Eye (tissue), 1 donor: Measurements from ENCODE around the gene RBM6.
"Not testable (repeated sequence)": the region's sequence is repeated elsewhere in the genome, so short reads cannot be mapped to it uniquely, and the experiment has no call there.

Experiments used
- DNase-seq: peaks from one replicate; pipeline ENCODE4 v3.0.0-alpha.2; 2015

RBM6 gene

DNA sequence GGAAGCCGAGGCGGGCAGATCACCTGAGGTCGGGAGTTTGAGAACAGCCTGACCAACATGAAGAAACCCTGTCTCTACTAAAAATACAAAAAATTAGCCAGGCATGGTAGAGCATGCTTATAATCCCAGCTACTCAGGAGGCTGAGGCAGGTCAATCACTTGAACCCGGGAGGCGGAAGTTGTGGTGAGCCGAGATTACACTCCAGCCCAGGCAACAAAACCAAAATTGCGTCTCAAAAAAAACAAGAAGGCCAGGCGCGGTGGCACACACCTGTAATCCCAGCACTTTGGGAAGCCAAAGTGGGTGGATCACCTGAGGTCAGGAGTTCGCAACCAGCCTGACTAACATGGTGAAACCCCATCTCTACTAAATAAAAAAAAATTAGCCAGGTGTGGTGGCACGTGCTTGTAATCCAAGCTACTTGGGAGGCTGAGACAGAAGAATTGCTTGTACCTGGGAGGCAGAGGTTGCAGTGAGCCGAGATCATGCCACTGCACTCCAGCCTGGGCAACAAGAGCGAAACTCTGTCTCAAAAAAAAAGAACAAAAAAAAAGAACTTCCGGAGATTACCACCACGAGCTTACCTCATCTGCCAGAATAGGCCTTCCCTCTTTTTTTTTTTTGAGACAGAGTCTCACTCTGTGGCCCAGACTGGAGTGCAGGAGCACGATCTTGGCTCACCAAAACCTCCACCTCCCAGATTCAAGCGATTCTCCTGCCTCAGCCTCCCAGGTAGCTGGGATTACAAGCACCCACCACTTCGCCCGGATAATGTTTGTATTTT lies 22.0 kb upstream of the RBM6 start:
- DNase-seq: not testable (repeated sequence)

DNA sequence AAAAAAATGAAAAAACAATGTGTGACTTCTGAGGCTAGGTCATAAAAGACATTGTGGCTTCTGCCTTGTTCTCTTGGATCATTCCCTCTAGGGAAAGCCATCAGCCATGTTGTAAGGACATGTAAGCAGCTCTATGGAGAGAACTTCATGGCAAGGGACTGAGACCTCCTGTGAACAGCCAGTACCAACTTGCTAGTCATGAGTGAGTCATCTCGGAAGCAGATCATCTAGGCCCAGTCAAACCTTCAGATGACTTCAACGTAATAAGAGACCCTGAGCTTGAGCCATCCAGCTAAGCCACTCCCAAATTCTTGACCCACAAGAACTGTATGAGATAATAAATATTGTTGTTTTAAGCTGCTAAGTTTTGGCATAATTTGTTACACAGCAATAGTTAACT lies 15.3 kb upstream of the RBM6 start:
- no peak for DNase-seq

- no peak for DNase-seq
Observed at GRCh38 chr3:49925485-49925884, 14.5 kb upstream of the RBM6 start.

- DNase-seq: no peak
Observed at GRCh38 chr3:49926117-49926728, 13.7 kb upstream of the RBM6 start.

GRCh38 chr3:49927798-49928197 lies 12.2 kb upstream of the RBM6 start:
- DNase-seq: no peak

- no peak for DNase-seq
Observed at GRCh38 chr3:49928481-49929017, 11.4 kb upstream of the RBM6 start.

- DNase-seq: peak; percentile 95
Observed at GRCh38 chr3:49929291-49930167, 10.4 kb upstream of the RBM6 start, which contains the start of gene MON1A. Gene MON1A (minus strand): TSS chr3:49929811. CDS start chr3:49913346, 16,465 bp downstream.

GRCh38 chr3:49930168-49930690 lies 9.7 kb upstream of the RBM6 start:
- DNase-seq: no peak

GRCh38 chr3:49930922-49931321 lies 9.0 kb upstream of the RBM6 start:
- no peak for DNase-seq

- not testable (repeated sequence) for DNase-seq
Observed at GRCh38 chr3:49932281-49932680, 7.7 kb upstream of the RBM6 start.

DNA sequence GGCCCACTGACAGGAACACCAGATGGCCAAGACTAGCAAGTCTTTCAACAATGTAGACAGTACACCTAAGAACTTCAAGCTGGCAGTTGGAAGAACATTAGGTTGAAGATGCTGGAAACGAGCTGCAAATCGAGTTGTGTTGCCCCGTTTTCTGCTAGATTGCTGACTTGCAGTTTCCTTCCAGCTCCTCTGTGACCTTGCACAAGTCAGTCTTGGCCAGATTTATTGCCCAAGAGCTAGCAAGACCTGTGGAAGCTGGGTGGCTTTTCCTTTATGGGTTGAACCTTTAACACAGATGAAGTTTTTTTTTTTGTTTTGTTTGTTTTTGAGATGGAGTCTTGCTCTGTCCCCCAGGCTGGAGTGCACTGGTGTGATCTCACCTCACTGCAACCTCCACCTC lies 2.9 kb upstream of the RBM6 start:
- DNase-seq: no peak

GRCh38 chr3:49940667-49941249 lies 808 bp downstream of the RBM6 start:
- DNase-seq: no peak

GRCh38 chr3:49942651-49943050 lies 2.7 kb downstream of the RBM6 start:
- DNase-seq: no peak

GRCh38 chr3:49952924-49953323 lies 13.0 kb downstream of the RBM6 start:
- DNase-seq: no peak

DNA sequence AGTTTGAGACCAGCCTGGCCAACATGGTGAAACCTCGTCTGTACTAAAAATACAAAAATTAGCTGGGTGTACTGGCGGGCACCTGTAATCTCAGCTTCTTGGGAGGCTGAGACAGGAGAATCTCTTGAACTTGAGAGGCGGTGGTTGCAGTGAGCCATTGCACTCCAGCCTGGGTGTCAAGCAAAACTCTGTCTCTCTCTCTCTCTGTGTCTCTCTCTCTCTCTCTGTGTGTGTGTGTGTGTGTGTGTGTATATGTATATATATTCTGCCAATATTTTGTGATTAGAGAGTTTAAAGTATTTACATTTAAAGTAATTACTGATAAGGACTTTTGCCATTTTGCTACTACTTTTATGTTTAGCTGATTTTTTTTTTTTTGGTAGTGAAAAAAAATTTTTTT lies 15.7 kb downstream of the RBM6 start:
- DNase-seq: no peak

DNA sequence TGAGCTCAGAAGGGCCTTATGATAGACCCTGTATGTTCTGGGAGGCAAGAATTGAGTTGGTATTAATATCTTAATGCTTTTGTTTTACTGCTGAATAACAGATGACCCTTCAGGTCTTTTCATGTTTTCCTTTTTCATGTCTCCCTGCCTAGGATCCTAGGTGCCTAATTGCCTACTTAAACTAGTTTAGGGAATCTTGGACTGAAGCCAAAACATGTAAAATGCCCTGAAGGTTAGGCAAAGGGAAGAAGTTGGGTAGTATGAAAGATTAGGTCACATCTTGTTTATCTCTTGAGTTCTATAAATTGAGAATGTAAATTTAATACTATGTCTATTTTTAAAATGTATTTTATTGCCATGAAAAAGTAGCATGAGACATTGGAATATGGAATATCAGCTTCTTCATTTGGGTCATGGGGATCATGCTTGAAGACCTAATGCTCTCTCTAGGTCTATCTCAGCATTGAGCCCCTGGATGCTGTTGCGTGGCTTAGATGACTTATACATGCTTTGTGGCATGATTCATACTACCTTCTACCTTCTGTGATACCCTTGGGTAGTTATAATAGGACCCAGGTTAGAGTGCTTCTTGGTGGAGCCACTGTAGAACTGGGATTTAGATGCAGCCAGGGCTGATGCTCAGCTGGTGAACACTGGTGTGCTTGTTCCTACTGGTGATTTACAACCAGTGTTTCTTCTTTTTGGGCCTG lies 26.4 kb downstream of the RBM6 start:
- no peak for DNase-seq

GRCh38 chr3:49967291-49967690 lies 27.3 kb downstream of the RBM6 start:
- DNase-seq: no peak

DNA sequence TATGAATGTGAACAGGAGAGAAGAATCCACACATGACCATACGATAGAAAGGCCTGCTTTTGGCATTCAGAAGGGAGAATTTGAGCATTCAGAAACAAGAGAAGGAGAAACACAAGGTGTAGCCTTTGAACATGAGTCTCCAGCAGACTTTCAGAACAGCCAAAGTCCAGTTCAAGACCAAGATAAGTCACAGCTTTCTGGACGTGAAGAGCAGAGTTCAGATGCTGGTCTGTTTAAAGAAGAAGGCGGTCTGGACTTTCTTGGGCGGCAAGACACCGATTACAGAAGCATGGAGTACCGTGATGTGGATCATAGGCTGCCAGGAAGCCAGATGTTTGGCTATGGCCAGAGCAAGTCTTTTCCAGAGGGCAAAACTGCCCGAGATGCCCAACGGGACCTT lies 28.4 kb downstream of the RBM6 start:
- DNase-seq: no peak

GRCh38 chr3:49972656-49973055 lies 32.7 kb downstream of the RBM6 start:
- no peak for DNase-seq

DNA sequence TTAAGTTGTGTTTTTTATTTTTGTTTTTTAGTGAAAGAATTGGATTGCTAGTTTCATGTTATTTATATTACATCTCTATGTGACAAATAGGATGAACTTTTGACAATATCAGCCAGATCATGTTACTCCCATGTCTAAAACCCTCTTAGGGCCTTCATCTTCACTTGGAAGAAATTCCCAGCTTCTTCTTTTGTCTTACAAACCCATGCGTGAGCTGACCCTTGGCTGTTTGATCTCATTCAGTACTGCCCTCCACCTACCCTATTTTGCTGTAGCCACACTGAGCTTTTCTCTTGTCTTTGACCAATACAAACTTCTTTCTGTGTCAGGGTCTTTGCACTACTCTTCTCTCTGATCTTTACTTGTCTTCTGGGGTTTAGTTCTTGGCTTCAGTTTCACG lies 37.0 kb downstream of the RBM6 start:
- no peak for DNase-seq

DNA sequence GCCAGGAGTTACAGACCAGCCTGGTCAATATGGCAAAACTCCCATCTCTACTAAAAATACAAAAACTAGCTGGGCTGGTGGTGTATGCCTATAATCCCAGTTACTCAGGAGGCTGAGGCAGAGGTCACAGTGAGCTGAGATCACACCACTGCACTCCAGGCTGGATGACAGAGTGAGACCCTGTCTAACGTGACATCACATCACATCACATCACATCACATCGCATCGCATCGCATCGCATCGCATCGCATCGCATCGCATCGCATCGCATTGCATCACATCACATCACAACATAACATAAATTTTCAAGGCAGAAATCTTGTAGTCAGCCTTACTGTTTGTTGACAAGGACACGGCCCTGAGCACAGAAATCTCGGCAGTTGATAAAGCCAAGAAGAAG lies 44.4 kb downstream of the RBM6 start:
- no peak for DNase-seq

DNA sequence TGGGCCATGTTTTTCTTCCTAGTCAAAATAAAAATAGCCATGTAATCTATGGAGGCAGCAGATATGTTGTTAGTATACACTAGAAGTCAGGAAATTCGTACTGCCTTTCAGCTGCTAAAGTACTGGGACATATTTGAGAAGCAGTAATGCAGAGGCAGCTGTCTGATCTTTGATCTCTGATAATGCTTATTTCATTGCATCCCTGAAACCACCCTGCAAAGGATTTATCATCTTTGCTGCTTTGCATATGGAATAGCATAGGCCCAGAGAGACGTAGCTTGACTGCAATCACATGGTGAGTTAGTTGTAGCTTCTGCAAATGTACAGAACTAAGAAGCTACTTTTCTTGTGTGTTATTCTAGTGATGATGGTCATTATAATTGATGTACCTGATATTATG lies 52.4 kb downstream of the RBM6 start:
- DNase-seq: no peak
